ENCODE data around the gene CFAP100.

CFAP100 gene

GRCh38 chr3:126377211-126377610 is 17.5 kb upstream of the CFAP100 start:
- no peak for ATAC-seq

GRCh38 chr3:126378341-126378751 is 16.4 kb upstream of the CFAP100 start:
- ATAC-seq, result peak in 1 of 2 donors; percentile 17

GRCh38 chr3:126380011-126380768 is 14.5 kb upstream of the CFAP100 start:
- no peak for ATAC-seq

- no peak for ATAC-seq
Observed at GRCh38 chr3:126381966-126382365, 12.7 kb upstream of the CFAP100 start.

- peak; percentile 36 to 53 for ATAC-seq
Observed at GRCh38 chr3:126389112-126389793, 5.5 kb upstream of the CFAP100 start.

GRCh38 chr3:126389794-126390146 is 4.9 kb upstream of the CFAP100 start:
- ATAC-seq, result no peak

- no peak for ATAC-seq
Observed at GRCh38 chr3:126390201-126390600, 4.5 kb upstream of the CFAP100 start.

- no peak for ATAC-seq
Observed at GRCh38 chr3:126390751-126391150, 4.0 kb upstream of the CFAP100 start.

GRCh38 chr3:126391631-126392030 is 3.1 kb upstream of the CFAP100 start:
- no peak for ATAC-seq

- ATAC-seq, result no peak
Observed at GRCh38 chr3:126392246-126392645, 2.5 kb upstream of the CFAP100 start.

GRCh38 chr3:126393563-126393962 is 1.1 kb upstream of the CFAP100 start:
- no peak for ATAC-seq

- no peak for ATAC-seq
Observed at GRCh38 chr3:126394977-126395321, 240 bp downstream of the CFAP100 start.

GRCh38 chr3:126395846-126396513 is 1.3 kb downstream of the CFAP100 start:
- ATAC-seq, result no peak

GRCh38 chr3:126396536-126396935 is 1.8 kb downstream of the CFAP100 start:
- ATAC-seq, result no peak

GRCh38 chr3:126397610-126398422 is 3.1 kb downstream of the CFAP100 start:
- no peak for ATAC-seq

- no peak for ATAC-seq
Observed at GRCh38 chr3:126398423-126399350, 4.0 kb downstream of the CFAP100 start.

- ATAC-seq, result no peak
Observed at GRCh38 chr3:126399351-126399735, 4.6 kb downstream of the CFAP100 start.

- no peak for ATAC-seq
Observed at GRCh38 chr3:126399756-126400155, 5.0 kb downstream of the CFAP100 start.

- ATAC-seq, result no peak
Observed at GRCh38 chr3:126401611-126402160, 7.0 kb downstream of the CFAP100 start.

GRCh38 chr3:126402178-126402577 is 7.5 kb downstream of the CFAP100 start:
- ATAC-seq, result no peak

- ATAC-seq, result no peak
Observed at GRCh38 chr3:126402666-126403302, 8.1 kb downstream of the CFAP100 start.

Measured in activated CD4-positive, CD25-positive, alpha-beta regulatory T cell treated with anti-CD3 and anti-CD28 coated beads, Interleukin-2, amount 50 U/mL, for 24 hours (primary cell).